Activated naive CD4-positive, alpha-beta T cell treated with anti-CD3 and anti-CD28 coated beads for 36 hours (primary cell): ENCODE data around the gene MEGF8. TPM values are rescaled to one million over a fixed set of nuclear protein-coding genes. Genes with fewer than 3 reads are reported as not detected.

ENCODE experiments used
- CTCF ChIA-PET: fragments of 350-600 bp; sonication (Branson Sonifier 250); formaldehyde crosslinking; loops from one replicate; lab custom pipeline; 2021; ENCODE audit warnings: antibody characterized with exemption; lab: Charles Lee
- DNase-seq: peaks from one replicate; pipeline ENCODE4 v3.0.0-alpha.2; 2020
- H3K27ac Mint-ChIP-seq: one replicate; pipeline ENCODE4 v1.8.0; 2021; ENCODE audit warnings: mild to moderate bottlenecking, mixed read lengths
- H3K27me3 Mint-ChIP-seq: one replicate; pipeline ENCODE4 v1.8.0; 2021; ENCODE audit warnings: low read depth, mixed read lengths
- H3K36me3 Mint-ChIP-seq: one replicate; pipeline ENCODE4 v1.8.0; 2021; ENCODE audit warnings: low read depth, mixed read lengths
- H3K4me1 Mint-ChIP-seq: one replicate; pipeline ENCODE4 v1.8.0; 2021; ENCODE audit warnings: low read depth, mixed read lengths
- H3K4me3 Mint-ChIP-seq: one replicate; pipeline ENCODE4 v1.8.0; 2021; ENCODE audit warnings: mild to moderate bottlenecking, moderate library complexity, mixed read lengths
- H3K9me3 Mint-ChIP-seq: one replicate; pipeline ENCODE4 v1.8.0; 2021; ENCODE audit warnings: mixed read lengths
- intact Hi-C: fragments of 100-400 bp; cut with micrococcal nuclease; formaldehyde crosslinking; loops from one replicate; pipeline ENCODE4 v1.15.1; 2023
- total RNA-seq, 2 experiments: library from RNA; stranded (reverse); gene quantifications; one replicate each; pipeline ENCODE4 v1.2.3, GENCODE V29; 2021

The MEGF8 gene
- total RNA-seq = 1 to 10 TPM; 3.3 to 4.0 TPM

DNA sequence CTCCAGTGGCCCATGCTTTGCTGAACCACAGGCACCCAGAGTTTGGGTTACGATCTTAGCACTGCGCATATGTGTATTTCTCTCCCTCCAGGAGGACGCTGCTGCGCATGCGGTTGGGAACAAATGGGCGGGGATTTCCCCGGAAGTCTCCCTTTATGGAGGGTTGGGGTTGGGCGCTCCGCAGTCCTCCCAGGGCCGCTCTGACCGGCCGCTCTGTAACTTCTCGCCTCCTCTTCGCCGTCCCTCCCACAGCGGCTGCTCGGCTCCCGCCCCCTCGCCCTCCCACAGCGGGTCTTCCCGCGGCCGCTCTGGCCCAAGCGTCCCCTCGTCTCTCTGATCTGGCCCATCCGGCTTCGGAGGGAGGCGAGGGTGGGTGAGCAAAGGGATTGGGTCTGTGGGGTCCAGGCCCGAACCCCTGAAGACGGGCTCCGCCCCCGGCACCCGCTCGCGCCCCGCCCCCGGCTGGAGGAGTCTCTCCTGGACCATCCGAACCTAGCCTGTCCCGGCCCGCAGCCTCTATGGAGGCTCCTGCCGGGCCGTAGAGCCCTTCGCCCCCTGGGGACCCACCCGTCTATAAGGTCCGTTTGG is at the start of gene MEGF8:
Gene MEGF8, plus strand, starts transcription at position 328 of the 588 bp plus-strand sequence. CDS start 609 bp downstream, outside the sequence.
- no peaks in the 10 kb centered on the region for H3K36me3 Mint-ChIP-seq
- CTCF ChIA-PET = no interaction called here
- DNase-seq = peak; percentile 100
- peak within 1 kb of the TSS; percentile 81 for H3K4me3 Mint-ChIP-seq
- intact Hi-C loops = loop anchor here (1.0 to 5.0 kb wide), 12 partner anchors 23 to 466 kb away; partner anchors contain the start of genes PAFAH1B3, POU2F2, PRR19 and ZNF526
- H3K4me1 Mint-ChIP-seq = peaks cover 13% of the 10 kb centered on the region
- no peaks in the 10 kb centered on the region for H3K9me3 Mint-ChIP-seq
- peaks cover 14% of the 10 kb centered on the region for H3K27me3 Mint-ChIP-seq
- H3K27ac Mint-ChIP-seq = peak within 1 kb of the TSS; percentile 16

GRCh38 chr19:42276284-42276683 is 49.2 kb upstream of the MEGF8 start:
- no peaks in the 10 kb centered on the region for H3K9me3 Mint-ChIP-seq
- no peak for DNase-seq
- H3K27me3 Mint-ChIP-seq = no peaks in the 10 kb centered on the region
- H3K36me3 Mint-ChIP-seq = peaks cover 13% of the 10 kb centered on the region
- H3K4me1 Mint-ChIP-seq = peaks cover 52% of the 10 kb centered on the region
- H3K4me3 Mint-ChIP-seq = no peak overlapping the region
- no peak overlapping the region for H3K27ac Mint-ChIP-seq
- intact Hi-C loops = no loop called here
- CTCF ChIA-PET = no interaction called here

DNA sequence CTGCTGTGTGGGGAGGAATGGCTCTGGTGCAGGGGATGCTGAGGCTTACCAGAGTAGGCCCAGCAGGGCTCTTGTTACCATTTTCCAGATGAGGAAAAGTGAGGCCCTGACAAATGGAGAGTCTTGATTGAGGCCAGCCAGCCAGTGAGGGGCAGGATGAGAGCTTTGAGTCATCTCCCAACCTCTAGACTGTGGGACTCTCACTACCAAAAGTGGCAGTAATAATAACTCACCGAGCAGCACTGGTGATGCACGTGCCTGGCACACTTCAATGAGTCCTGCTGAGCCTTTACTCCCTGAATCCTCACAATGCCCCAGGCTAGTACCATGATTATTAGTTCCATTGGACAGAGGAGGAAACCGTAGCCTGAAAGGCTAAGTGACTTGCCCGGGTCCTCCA is 48.6 kb upstream of the MEGF8 start:
- Mint-ChIP-seq H3K36me3 (peaks cover 10% of the 10 kb centered on the region), H3K4me1 (peaks cover 51% of the 10 kb centered on the region), H3K27ac (no peak overlapping the region), H3K27me3 (no peaks in the 10 kb centered on the region), H3K4me3 (no peak overlapping the region), H3K9me3 (no peaks in the 10 kb centered on the region)
- CTCF ChIA-PET = interaction anchor here (1.0 to 1.7 kb wide), 2 partner anchors 34 to 144 kb away, joined by 3 to 6 read pairs; partner anchors contain the start of gene POU2F2
- peak; percentile 58 for DNase-seq
- intact Hi-C loops = no loop called here

DNA sequence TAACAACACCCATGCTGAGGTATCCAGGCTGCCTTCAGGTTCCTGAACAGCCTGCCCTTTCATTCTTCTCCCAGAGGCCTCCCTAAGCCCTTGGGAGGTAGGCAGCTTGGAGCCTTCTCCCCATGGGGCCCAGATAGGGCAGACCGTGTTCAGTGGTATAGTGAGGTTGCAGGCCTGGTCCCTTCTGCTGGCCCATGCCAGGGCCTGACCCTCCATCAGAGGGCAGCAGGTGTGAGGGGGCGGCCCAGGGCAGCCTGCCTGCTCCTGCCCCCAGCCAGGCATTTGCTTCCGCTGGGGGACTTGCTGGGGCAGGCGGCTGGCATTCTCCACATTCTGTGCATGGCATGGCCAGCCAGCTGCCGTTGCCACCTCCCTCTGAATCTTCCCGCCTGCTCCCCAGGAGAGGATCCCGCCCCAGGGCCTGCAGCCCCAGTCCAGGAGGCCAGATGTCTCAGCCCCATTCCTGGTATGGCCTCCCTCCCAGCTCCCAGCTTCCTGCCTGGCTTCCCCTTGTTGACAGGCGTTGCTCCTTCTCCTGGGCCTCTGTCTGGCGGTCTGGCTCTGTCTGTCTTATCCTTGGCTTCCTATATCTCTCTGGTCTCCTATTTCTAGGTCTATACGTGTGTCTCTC is 47.5 kb upstream of the MEGF8 start:
- no peak for DNase-seq
- Mint-ChIP-seq H3K4me3 (no peak overlapping the region), H3K4me1 (peaks cover 60% of the 10 kb centered on the region), H3K27ac (peak overlapping the region; percentile 4), H3K27me3 (no peaks in the 10 kb centered on the region), H3K36me3 (peaks cover 10% of the 10 kb centered on the region), H3K9me3 (no peaks in the 10 kb centered on the region)
- intact Hi-C loops = no loop called here
- CTCF ChIA-PET = interaction anchor here (1.7 to 2.7 kb wide), 4 partner anchors 14 to 145 kb away, joined by 6 to 57 read pairs (median 10); partner anchors contain the start of genes GSK3A and POU2F2

- Mint-ChIP-seq H3K27me3 (no peaks in the 10 kb centered on the region), H3K4me3 (peak overlapping the region; percentile 81), H3K9me3 (no peaks in the 10 kb centered on the region), H3K27ac (peak overlapping the region; percentile 4), H3K4me1 (peaks cover 58% of the 10 kb centered on the region), H3K36me3 (peaks cover 7% of the 10 kb centered on the region)
- DNase-seq = no peak
- intact Hi-C loops = no loop called here
- CTCF ChIA-PET = interaction anchor here (0.5 to 2.7 kb wide), 18 partner anchors 8 to 170 kb away, joined by 3 to 57 read pairs (median 4); partner anchors contain the start of genes GSK3A, PAFAH1B3, POU2F2 and ZNF526
Observed at GRCh38 chr19:42278452-42279154, 46.8 kb upstream of the MEGF8 start.

- intact Hi-C loops = no loop called here
- H3K27ac Mint-ChIP-seq = peak overlapping the region; percentile 90
- CTCF ChIA-PET = interaction anchor here (0.5 to 2.7 kb wide), 28 partner anchors 9 to 1526 kb away, joined by 3 to 57 read pairs (median 4); partner anchors contain the start of genes DEDD2, GSK3A, PAFAH1B3 and POU2F2
- H3K4me3 Mint-ChIP-seq = peak overlapping the region; percentile 81
- peaks cover 7% of the 10 kb centered on the region for H3K36me3 Mint-ChIP-seq
- no peaks in the 10 kb centered on the region for H3K27me3 Mint-ChIP-seq
- H3K4me1 Mint-ChIP-seq = peaks cover 58% of the 10 kb centered on the region
- H3K9me3 Mint-ChIP-seq = no peaks in the 10 kb centered on the region
- no peak for DNase-seq
Observed at GRCh38 chr19:42279155-42279901, 46.1 kb upstream of the MEGF8 start.

GRCh38 chr19:42279902-42280814 is 45.3 kb upstream of the MEGF8 start:
- peak overlapping the region; percentile 90 for H3K27ac Mint-ChIP-seq
- peak overlapping the region; percentile 81 for H3K4me3 Mint-ChIP-seq
- DNase-seq = peak; percentile 87
- peaks cover 5% of the 10 kb centered on the region for H3K36me3 Mint-ChIP-seq
- intact Hi-C loops = loop anchor here (1.0 to 2.0 kb wide), 2 partner anchors 143 to 172 kb away; no protein-coding TSS in a partner anchor
- no peaks in the 10 kb centered on the region for H3K27me3 Mint-ChIP-seq
- H3K4me1 Mint-ChIP-seq = peaks cover 58% of the 10 kb centered on the region
- CTCF ChIA-PET = interaction anchor here (0.6 to 2.7 kb wide), 21 partner anchors 9 to 1527 kb away, joined by 3 to 57 read pairs (median 4); partner anchors contain the start of genes DEDD2, GSK3A, POU2F2 and ZNF526
- no peaks in the 10 kb centered on the region for H3K9me3 Mint-ChIP-seq

DNA sequence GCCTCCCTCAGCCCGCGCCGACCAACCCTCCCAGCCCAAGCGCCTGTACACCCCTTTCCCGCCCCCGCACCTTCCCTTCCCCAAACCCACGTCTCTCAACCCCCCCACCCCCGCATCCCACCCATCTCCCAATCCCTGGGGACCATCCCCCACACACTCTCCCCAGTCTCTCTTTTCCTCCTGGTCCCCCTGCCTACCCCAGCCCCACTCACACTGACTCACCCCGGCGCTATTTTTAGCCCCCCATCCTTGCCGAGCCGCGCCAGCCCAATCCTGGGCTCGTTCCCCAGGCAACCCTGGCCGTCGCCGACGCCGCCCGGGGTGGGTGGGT is 44.7 kb upstream of the MEGF8 start:
- Mint-ChIP-seq H3K4me3 (peak overlapping the region; percentile 68), H3K27me3 (no peaks in the 10 kb centered on the region)

DNA sequence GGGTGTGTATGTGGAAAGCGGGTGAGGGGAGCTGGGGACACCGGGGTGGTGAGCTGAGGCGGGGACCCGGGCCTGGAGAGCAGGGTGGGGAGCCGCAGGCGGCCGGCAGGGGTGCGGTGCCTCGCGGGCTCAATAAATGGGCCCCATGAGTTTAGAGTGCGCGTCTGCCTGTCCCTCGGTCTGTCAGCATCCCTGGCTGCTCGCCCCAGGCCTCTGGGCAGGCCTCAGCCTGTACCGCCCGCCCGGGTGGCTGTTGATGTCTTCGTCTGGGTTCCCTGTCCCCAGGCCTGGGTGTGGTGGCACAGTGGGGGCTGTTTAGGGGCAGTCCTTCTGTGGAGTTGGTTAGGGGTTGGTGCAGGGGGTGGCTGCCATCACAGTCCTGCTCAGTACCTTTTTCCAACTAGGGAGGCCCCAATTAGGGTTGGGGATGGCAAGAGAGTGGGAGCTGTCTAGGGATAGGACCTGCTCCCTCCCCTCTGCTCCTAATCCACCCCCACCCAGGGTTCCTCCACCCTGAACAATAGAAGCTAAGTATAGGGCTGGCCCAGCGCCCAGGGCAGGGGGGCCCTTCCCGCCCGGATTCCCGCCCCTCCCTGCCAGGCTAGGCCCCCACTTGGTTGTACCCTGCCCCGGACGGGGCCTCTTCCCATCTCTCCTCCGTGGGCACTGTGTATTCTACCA is 44.1 kb upstream of the MEGF8 start:
- Mint-ChIP-seq H3K9me3 (no peaks in the 10 kb centered on the region), H3K27me3 (no peaks in the 10 kb centered on the region), H3K36me3 (peaks cover 3% of the 10 kb centered on the region), H3K27ac (peak overlapping the region; percentile 75), H3K4me1 (peaks cover 61% of the 10 kb centered on the region), H3K4me3 (peak overlapping the region; percentile 68)
- CTCF ChIA-PET = interaction anchor here (1.1 to 1.4 kb wide), 2 partner anchors 15 to 65 kb away, joined by 3 to 4 read pairs; no protein-coding TSS in a partner anchor
- DNase-seq = peak; percentile 28
- intact Hi-C loops = loop anchor here (2.0 kb wide), 1 partner anchor 142 kb away; no protein-coding TSS in a partner anchor

More for the DNA sequence above, 44.7 kb upstream of the MEGF8 start:
- Mint-ChIP-seq H3K9me3 (no peaks in the 10 kb centered on the region), H3K4me1 (peaks cover 61% of the 10 kb centered on the region), H3K36me3 (peaks cover 5% of the 10 kb centered on the region), H3K27ac (no peak overlapping the region)
- CTCF ChIA-PET = interaction anchor here (2.5 kb wide), 1 partner anchor 148 kb away, joined by 9 read pairs; the partner anchor contains the start of gene POU2F2
- no peak for DNase-seq
- intact Hi-C loops = loop anchor here (1.0 to 2.0 kb wide), 2 partner anchors 142 to 172 kb away; no protein-coding TSS in a partner anchor
